Endodermal cell (in vitro differentiated cells): ENCODE data around the gene CCDC195. TPM values are rescaled to one million over a fixed set of nuclear protein-coding genes. Genes with fewer than 3 reads are reported as not detected.

Experiments used
- DNase-seq: peaks from one replicate; pipeline ENCODE4 v3.0.0-alpha.2; 2017
- H3K27ac ChIP-seq: 2 replicates; pipeline ENCODE4 v1.5.1; 2013; ENCODE audit warnings: mild to moderate bottlenecking, low read depth, low read length, moderate library complexity
- H3K27me3 ChIP-seq: 2 replicates; pipeline ENCODE4 v1.6.1; 2013; ENCODE audit warnings: mild to moderate bottlenecking, low read length, moderate library complexity; ENCODE audit not compliant: insufficient read depth, control insufficient read depth, poor library complexity, severe bottlenecking
- H3K36me3 ChIP-seq: 2 replicates; pipeline ENCODE4 v1.7.0; 2013; ENCODE audit warnings: mild to moderate bottlenecking, low read length, moderate library complexity; ENCODE audit not compliant: control insufficient read depth, insufficient read depth
- H3K4me1 ChIP-seq: one replicate; pipeline ENCODE4 v1.7.0; 2013; ENCODE audit warnings: low read length; ENCODE audit not compliant: control insufficient read depth, insufficient read depth
- H3K4me3 ChIP-seq: 2 replicates; pipeline ENCODE4 v1.5.1; 2013; ENCODE audit warnings: mild to moderate bottlenecking, low read length, moderate library complexity
- H3K9ac ChIP-seq: 2 replicates; pipeline ENCODE4 v1.6.1; 2013; ENCODE audit warnings: mild to moderate bottlenecking, low read length, moderate library complexity; ENCODE audit not compliant: poor library complexity, severe bottlenecking; ENCODE audit errors: extremely low read depth
- H3K9me3 ChIP-seq: 2 replicates; pipeline ENCODE4 v1.6.1; 2013; ENCODE audit warnings: mild to moderate bottlenecking, low read length, moderate library complexity; ENCODE audit not compliant: control insufficient read depth
- H3K27ac Mint-ChIP-seq: 2 replicates; pipeline ENCODE4 v1.8.0; 2020; ENCODE audit warnings: mixed read lengths
- H3K27me3 Mint-ChIP-seq: 2 replicates; pipeline ENCODE4 v1.8.0; 2021; ENCODE audit warnings: mild to moderate bottlenecking, mixed read lengths; ENCODE audit not compliant: insufficient read depth
- H3K36me3 Mint-ChIP-seq: 2 replicates; pipeline ENCODE4 v1.8.0; 2020; ENCODE audit warnings: low read depth, mixed read lengths
- H3K4me1 Mint-ChIP-seq: 2 replicates; pipeline ENCODE4 v1.8.0; 2020; ENCODE audit warnings: mixed read lengths
- H3K4me3 Mint-ChIP-seq: 2 replicates; pipeline ENCODE4 v1.8.0; 2020; ENCODE audit warnings: mild to moderate bottlenecking, moderate library complexity, mixed read lengths
- H3K9me3 Mint-ChIP-seq: 2 replicates; pipeline ENCODE4 v1.8.0; 2020; ENCODE audit warnings: mild to moderate bottlenecking, mixed read lengths
- WGBS, 2 experiments: methylation state at CpG; one replicate each; pipeline versions ENCODE4 v1.1.5 to v1.1.7; 2013; ENCODE audit warnings: missing lambda C conversion rate in 2 of 2, mixed read lengths in 1 of 2; ENCODE audit not compliant: insufficient coverage in 1 of 2, insufficient read length in 1 of 2; 5-methylcytosine and 5-hydroxymethylcytosine counted together
- total RNA-seq, 2 donors: library from RNA; stranded (reverse); fragmentation: NEBNext Ultra II Directional in 1 of 2; extraction: Animal tissue kit (Norgen Biotek cat#: 25700) in 1 of 2; gene quantifications; 2 replicates in 1 of 2; 3 replicates in 1 of 2; pipeline ENCODE4 v1.2.1, GENCODE V29; 2021
- TF ChIP-seq, protein P1 (sequence below): fragments of 200-600 bp; sonication (generic); conservative IDR thresholded peaks from 2 replicates; pipeline ENCODE4 v1.5.0; 2021; ENCODE audit warnings: antibody characterized with exemption, mild to moderate bottlenecking

Gene CCDC195
- total RNA-seq, 2 donors from 2014 or later, result not detected

DNA sequence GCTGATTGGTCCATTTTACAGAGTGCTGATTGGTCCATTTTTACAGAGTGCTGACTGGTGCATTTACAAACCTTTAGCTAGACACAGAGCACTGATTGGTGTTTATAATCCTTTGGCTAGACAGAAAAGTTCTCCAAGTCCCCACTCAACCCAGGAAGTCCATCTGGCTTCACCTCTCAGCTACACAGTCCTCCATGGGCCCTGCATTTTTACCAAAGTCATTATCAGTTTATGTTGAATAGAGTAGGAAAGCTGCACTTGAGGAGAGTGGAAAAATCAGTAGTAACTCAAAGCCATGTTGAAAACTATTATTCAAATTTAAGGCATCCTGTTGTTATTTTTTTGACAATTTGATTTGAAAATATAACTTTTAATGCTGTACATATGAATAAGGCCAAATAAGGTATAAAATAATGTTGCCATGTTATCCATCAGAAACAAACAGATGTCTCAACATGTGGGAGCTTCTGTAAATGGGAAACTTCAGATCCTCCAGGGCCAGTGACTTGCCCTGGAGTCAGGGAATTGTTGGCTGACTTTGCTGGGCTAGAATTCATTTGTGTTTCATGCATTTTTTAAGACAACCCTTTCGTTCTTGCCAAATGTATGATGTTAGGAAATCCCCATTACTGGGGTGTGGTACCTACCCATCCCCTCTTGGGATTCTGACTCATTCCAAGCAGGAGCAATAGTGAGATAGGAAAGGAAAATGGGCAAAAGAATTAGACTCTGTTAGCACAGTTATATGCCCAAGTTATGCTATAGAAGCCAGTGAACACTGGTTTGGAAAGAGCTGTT, 37.8 kb upstream of the CCDC195 start:
- Mint-ChIP-seq H3K36me3 (no peaks in the 10 kb centered on the region), H3K27ac (no peak overlapping the region), H3K27me3 (no peaks in the 10 kb centered on the region), H3K4me1 (no peaks in the 10 kb centered on the region), H3K4me3 (no peak overlapping the region), H3K9me3 (peaks cover 40% of the 10 kb centered on the region)
- peaks cover 14% of the 10 kb centered on the region for H3K9me3 ChIP-seq
- DNase-seq, result no peak
- H3K27ac ChIP-seq, result no peak overlapping the region
- no peaks in the 10 kb centered on the region for H3K27me3 ChIP-seq
- H3K9ac ChIP-seq, result no peak overlapping the region
- no peaks in the 10 kb centered on the region for H3K4me1 ChIP-seq
- 88% methylated on average over 1 of the region's 1 CpG; no CpG with 5 or more reads in 1 of the 2 experiments for WGBS, 2 experiments
- no peak overlapping the region for H3K4me3 ChIP-seq
- TF ChIP-seq, protein P1, sequence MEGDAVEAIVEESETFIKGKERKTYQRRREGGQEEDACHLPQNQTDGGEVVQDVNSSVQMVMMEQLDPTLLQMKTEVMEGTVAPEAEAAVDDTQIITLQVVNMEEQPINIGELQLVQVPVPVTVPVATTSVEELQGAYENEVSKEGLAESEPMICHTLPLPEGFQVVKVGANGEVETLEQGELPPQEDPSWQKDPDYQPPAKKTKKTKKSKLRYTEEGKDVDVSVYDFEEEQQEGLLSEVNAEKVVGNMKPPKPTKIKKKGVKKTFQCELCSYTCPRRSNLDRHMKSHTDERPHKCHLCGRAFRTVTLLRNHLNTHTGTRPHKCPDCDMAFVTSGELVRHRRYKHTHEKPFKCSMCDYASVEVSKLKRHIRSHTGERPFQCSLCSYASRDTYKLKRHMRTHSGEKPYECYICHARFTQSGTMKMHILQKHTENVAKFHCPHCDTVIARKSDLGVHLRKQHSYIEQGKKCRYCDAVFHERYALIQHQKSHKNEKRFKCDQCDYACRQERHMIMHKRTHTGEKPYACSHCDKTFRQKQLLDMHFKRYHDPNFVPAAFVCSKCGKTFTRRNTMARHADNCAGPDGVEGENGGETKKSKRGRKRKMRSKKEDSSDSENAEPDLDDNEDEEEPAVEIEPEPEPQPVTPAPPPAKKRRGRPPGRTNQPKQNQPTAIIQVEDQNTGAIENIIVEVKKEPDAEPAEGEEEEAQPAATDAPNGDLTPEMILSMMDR, result no peak
- H3K36me3 ChIP-seq, result no peaks in the 10 kb centered on the region

DNA sequence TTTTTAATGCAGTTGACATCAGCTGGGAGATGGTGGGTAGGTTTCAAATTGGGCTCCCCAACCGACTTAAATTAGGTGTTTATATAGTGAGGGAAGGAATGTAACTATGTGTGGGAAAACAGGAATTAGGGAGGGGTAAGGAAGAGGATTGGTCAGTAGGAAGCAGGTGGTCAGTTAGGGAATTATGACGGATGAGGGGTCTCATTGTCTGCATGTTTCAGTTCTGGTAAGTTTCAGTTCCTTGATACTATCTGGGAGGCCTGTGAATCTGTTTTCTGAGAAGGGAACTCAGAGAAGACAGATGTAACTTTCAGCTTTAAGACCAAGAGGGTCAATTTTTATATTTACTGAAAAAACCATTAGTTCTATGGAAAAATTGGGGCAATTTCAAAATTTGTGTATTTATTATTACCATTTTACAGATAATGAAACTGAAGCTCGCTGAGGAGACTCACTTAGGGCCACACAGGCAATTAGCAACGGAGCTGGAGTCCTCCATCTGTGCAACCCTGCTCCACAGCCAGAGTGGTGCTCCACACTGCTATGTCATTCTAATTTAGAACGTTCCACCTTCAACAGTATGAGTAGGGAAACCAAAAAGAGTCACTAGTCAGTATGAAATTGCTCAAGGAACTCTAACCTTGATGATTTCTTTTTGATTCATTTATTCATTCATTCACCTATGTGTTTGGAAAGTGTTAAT, 36.0 kb upstream of the CCDC195 start:
- Histone ChIP-seq H3K4me1 (no peaks in the 10 kb centered on the region), H3K27me3 (no peaks in the 10 kb centered on the region), H3K4me3 (no peak overlapping the region), H3K27ac (no peak overlapping the region), H3K9ac (no peak overlapping the region), H3K36me3 (no peaks in the 10 kb centered on the region), H3K9me3 (no peaks in the 10 kb centered on the region)
- no peak for DNase-seq
- Mint-ChIP-seq H3K27ac (no peak overlapping the region), H3K36me3 (no peaks in the 10 kb centered on the region), H3K9me3 (peaks cover 23% of the 10 kb centered on the region), H3K4me3 (no peak overlapping the region), H3K4me1 (no peaks in the 10 kb centered on the region), H3K27me3 (no peaks in the 10 kb centered on the region)
- 87 to 91% methylated on average over 3 to 5 of the region's 5 CpGs for WGBS, 2 experiments
- TF ChIP-seq, protein P1, result no peak

DNA sequence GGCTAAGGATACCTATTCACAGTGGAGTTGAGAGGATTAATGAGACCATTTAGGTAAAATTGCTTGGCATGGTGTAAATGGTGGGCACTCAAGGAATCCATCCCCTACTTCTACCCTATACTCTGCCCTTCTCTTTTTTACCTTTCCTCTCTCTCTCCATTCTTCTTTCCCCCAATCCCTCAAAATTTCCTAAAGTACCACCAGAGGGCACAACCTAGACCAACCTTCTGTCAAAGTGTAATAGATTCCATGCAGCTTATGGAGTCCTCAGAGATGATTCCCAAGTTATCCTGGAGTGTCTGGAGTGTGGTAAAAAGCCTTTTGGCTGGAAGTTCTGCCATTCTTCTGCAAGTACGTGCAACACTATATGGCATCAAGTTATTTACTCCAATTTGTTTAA, 33.0 kb upstream of the CCDC195 start:
- Mint-ChIP-seq H3K27me3 (no peaks in the 10 kb centered on the region), H3K27ac (no peak overlapping the region), H3K4me1 (no peaks in the 10 kb centered on the region), H3K36me3 (no peaks in the 10 kb centered on the region), H3K9me3 (peaks cover 1% of the 10 kb centered on the region), H3K4me3 (no peak overlapping the region)
- no peak for DNase-seq
- whole genome bisulfite sequencing, 2 experiments, result 50 to 63% methylated on average over 1 of the region's 1 CpG
- no peak overlapping the region for H3K27ac ChIP-seq
- no peak overlapping the region for H3K9ac ChIP-seq
- no peaks in the 10 kb centered on the region for H3K27me3 ChIP-seq
- H3K4me3 ChIP-seq, result no peak overlapping the region
- TF ChIP-seq, protein P1, result peak; percentile 71
- H3K36me3 ChIP-seq, result no peaks in the 10 kb centered on the region
- no peaks in the 10 kb centered on the region for H3K4me1 ChIP-seq
- no peaks in the 10 kb centered on the region for H3K9me3 ChIP-seq
